ENCODE data around the gene MAVS. TPM values are rescaled to one million over a fixed set of nuclear protein-coding genes. Genes with fewer than 3 reads are reported as not detected.

The MAVS gene
- total and polyA plus RNA-seq, 8 donors: 9.5 to 25.1 (median 20.9) TPM

GRCh38 chr20:3887876-3888620 is 41.4 kb downstream of the MAVS start:
- H3K4me3 ChIP-seq: peak overlapping the region; percentile 85 to 99 (median 95)
- ATAC-seq (peak in 1 of 4 donors; percentile 27), FAIRE-seq (no peak), DNase-seq (no peak)
- peak overlapping the region in 3 of 4 donors; percentile 87 to 88 (median 88) for H3K27ac ChIP-seq
- H3K4me1 ChIP-seq: peaks cover 0 to 20% (median 11%) of the 10 kb centered on the region in 3 donors
- H3K36me3 ChIP-seq: no peaks in the 10 kb centered on the region
- intact Hi-C loops (cut with DNase I): loop anchor here in 1 of 3 donors (10.0 kb wide), 1 partner anchor 197 kb away; no protein-coding TSS in a partner anchor
- TF ChIP-seq CTCF (IDR thresholded peaks at IDR 0.05): no peak
- H3K27me3 ChIP-seq: no peaks in the 10 kb centered on the region
- 24 to 29% methylated on average over 14 to 15 of the region's 15 CpGs for WGBS, 2 donors
- no peaks in the 10 kb centered on the region for H3K9me3 ChIP-seq

DNA sequence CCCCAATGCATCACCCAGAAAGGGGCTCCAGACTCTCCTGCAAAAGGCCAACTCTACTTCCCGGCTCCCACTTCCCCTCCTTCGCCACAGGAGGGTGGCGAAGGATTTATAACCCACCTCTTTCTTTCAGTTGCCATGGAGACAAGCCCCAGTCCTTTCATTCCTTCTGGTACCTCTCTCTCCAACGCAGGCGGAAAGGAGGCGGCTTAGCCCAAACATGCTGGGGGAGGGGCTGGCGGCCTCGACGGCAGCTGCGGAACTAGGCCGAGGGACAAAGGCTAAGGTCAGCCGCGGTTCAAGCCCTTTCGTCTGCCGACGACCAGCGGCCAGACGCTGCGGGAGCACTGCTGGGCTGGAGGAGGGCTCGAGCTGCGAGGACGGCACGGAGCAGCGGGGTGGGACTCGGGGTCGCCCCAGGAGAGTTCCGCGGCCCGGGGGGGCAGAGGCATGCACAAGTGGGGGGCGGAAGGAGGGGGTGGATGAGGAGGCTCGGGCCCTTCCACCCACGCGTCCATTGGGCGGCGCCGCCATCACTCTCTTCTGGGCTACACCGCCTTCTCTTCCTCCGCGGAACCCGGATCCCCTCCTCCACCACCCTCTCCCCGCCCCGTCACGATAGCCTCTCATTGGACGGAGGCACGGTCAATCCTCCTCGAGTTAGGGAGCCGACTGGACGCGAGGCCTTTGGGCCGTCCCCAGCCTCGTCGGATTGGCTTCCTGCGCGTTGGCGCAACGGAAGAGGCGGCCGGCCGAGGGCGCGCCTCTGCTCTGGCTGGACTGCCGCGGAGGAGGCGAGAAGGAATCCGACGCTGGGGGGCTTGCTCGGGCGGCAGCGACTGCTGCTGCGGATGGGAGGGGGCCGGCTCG is 42.2 kb downstream of the MAVS start, which contains the start of gene PANK2:
Gene PANK2 (plus strand): TSS at position 766 of the 867 bp plus-strand sequence.
- peak; percentile 94 to 99 (median 99) for DNase-seq
- TF ChIP-seq CTCF (IDR thresholded peaks at IDR 0.05): peak in 1 of 4 donors; percentile 19
- intact Hi-C loops (cut with DNase I): loop anchor here in 1 of 3 donors (10.0 kb wide), 1 partner anchor 196 kb away; no protein-coding TSS in a partner anchor
- Histone ChIP-seq H3K9me3 (no peaks in the 10 kb centered on the region), H3K4me1 (peaks cover 0 to 23% (median 11%) of the 10 kb centered on the region in 3 donors), H3K27me3 (no peaks in the 10 kb centered on the region), H3K4me3 (peak within 1 kb of the TSS; percentile 85 to 99 (median 95)), H3K36me3 (no peaks in the 10 kb centered on the region), H3K27ac (peak within 1 kb of the TSS; percentile 85 to 88 (median 88))
- whole genome bisulfite sequencing, 2 donors: 1% methylated on average over 60 to 69 of the region's 72 CpGs
- ATAC-seq: peak; percentile 94 to 99 (median 96)
- FAIRE-seq: peak; percentile 60

- no peaks in the 10 kb centered on the region for H3K36me3 ChIP-seq
- no peaks in the 10 kb centered on the region for H3K9me3 ChIP-seq
- FAIRE-seq: no peak
- intact Hi-C loops (cut with DNase I): loop anchor here in 1 of 3 donors (10.0 kb wide), 1 partner anchor 195 kb away; no protein-coding TSS in a partner anchor
- 0% methylated on average over 34 to 68 of the region's 68 CpGs for WGBS, 2 donors
- no peaks in the 10 kb centered on the region for H3K27me3 ChIP-seq
- no peak for TF ChIP-seq CTCF (IDR thresholded peaks at IDR 0.05)
- peak; percentile 19 to 73 (median 40) for DNase-seq
- peak overlapping the region; percentile 85 to 88 (median 88) for H3K27ac ChIP-seq
- peak overlapping the region; percentile 85 to 99 (median 95) for H3K4me3 ChIP-seq
- peak in 3 of 4 donors; percentile 0 to 17 (median 11) for ATAC-seq
- H3K4me1 ChIP-seq: peaks cover 0 to 28% (median 11%) of the 10 kb centered on the region in 3 donors
Measured at GRCh38 chr20:3889489-3890397, 43.1 kb downstream of the MAVS start.

DNA sequence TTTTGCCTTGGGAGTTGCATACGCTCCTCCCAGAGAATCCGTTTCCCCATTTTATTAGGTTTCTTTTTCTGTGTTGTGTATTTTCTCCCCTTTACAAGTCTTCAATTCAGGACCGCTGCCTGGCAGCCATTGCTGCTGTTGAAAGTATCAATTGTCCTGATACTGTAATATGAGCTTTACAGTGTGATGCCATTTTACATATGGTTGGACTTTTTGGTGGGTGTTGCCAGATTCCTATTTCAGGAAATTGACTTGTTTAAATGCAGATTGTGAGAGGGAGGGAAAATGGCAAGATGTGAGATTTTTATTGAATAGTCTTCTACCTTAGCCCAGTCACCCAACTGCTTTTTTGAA is 43.7 kb downstream of the MAVS start:
- no peaks in the 10 kb centered on the region for H3K27me3 ChIP-seq
- WGBS, 2 donors: 3% methylated on average over 3 of the region's 3 CpGs
- H3K4me1 ChIP-seq: peaks cover 0 to 34% (median 11%) of the 10 kb centered on the region in 3 donors
- ATAC-seq (no peak), FAIRE-seq (no peak), DNase-seq (no peak)
- H3K9me3 ChIP-seq: no peaks in the 10 kb centered on the region
- H3K4me3 ChIP-seq: peak overlapping the region; percentile 85 to 99 (median 95)
- intact Hi-C loops (cut with DNase I): no loop called here
- H3K36me3 ChIP-seq: no peaks in the 10 kb centered on the region
- TF ChIP-seq CTCF (IDR thresholded peaks at IDR 0.05): no peak
- H3K27ac ChIP-seq: peak overlapping the region in 3 of 4 donors; percentile 87 to 88 (median 88)

All from pancreas (tissue), 10 donors.